ENCODE measurements around the gene LEP. TPM values are rescaled to one million over a fixed set of nuclear protein-coding genes. Genes with fewer than 3 reads are reported as not detected.

The LEP gene
- total and polyA plus RNA-seq, 2 donors (not counting 1 experiment from before 2014, with no cell fraction given): 0.36 to 2.8 TPM

GRCh38 chr7:128299109-128299607, 58.1 kb downstream of the LEP start:
- Histone ChIP-seq H3K27me3 (ENCODE audit: control insufficient read depth, insufficient read depth, low read length) (no peaks in the 10 kb centered on the region), H2AFZ (ENCODE audit: low read length) (no peak overlapping the region), H3K27ac (ENCODE audit: insufficient read depth, low read length) (no peak overlapping the region), H3K79me2 (ENCODE audit: control insufficient read depth, insufficient read depth, low read length) (no peaks in the 10 kb centered on the region), H4K20me1 (ENCODE audit: control insufficient read depth, extremely low read depth, insufficient read depth, low read length) (no peaks in the 10 kb centered on the region), H3K9ac (ENCODE audit: insufficient read depth, low read length) (no peak overlapping the region), H3K36me3 (ENCODE audit: control insufficient read depth, insufficient read depth, low read length) (no peaks in the 10 kb centered on the region), H3K4me2 (ENCODE audit: extremely low read depth, insufficient read depth, low read length) (no peak overlapping the region), H3K4me3 (replicated peaks in 1 of 4; ENCODE audit: control extremely low read depth in 1 of 4, insufficient read depth in 1 of 4, low read depth in 3 of 4, low read length in 4 of 4) (no peak overlapping the region), H3K4me1 (ENCODE audit: control insufficient read depth, extremely low read depth, insufficient read depth, low read length) (no peaks in the 10 kb centered on the region), H3K9me3 (ENCODE audit: control insufficient read depth, insufficient read depth, low read depth, low read length) (no peaks in the 10 kb centered on the region)
- TF ChIP-seq CTCF (conservative IDR thresholded peaks at IDR 0.05 in 1 of 2, IDR thresholded peaks at IDR 0.05 in 1 of 2; ENCODE audit: low read depth in 1 of 2, low read length in 2 of 2) (no peak), EZH2 (IDR thresholded peaks at IDR 0.05; ENCODE audit: low read length, missing control alignments) (no peak)
- DNase-seq (ENCODE audit: low read depth in 2 of 2): no peak

GRCh38 chr7:128302139-128302538, 61.1 kb downstream of the LEP start:
- H3K36me3 ChIP-seq (ENCODE audit: control insufficient read depth, insufficient read depth, low read length): peaks cover 4% of the 10 kb centered on the region
- no peak for TF ChIP-seq EZH2 (IDR thresholded peaks at IDR 0.05; ENCODE audit: low read length, missing control alignments)
- no peak for TF ChIP-seq CTCF (conservative IDR thresholded peaks at IDR 0.05 in 1 of 2, IDR thresholded peaks at IDR 0.05 in 1 of 2; ENCODE audit: low read depth in 1 of 2, low read length in 2 of 2)
- H4K20me1 ChIP-seq (ENCODE audit: control insufficient read depth, extremely low read depth, insufficient read depth, low read length): no peaks in the 10 kb centered on the region
- no peaks in the 10 kb centered on the region for H3K9me3 ChIP-seq (ENCODE audit: control insufficient read depth, insufficient read depth, low read depth, low read length)
- H3K4me3 ChIP-seq (replicated peaks in 1 of 4; ENCODE audit: control extremely low read depth in 1 of 4, insufficient read depth in 1 of 4, low read depth in 3 of 4, low read length in 4 of 4): no peak overlapping the region
- no peaks in the 10 kb centered on the region for H3K27me3 ChIP-seq (ENCODE audit: control insufficient read depth, insufficient read depth, low read length)
- peak in 1 of 2 donors; percentile 11 for DNase-seq (ENCODE audit: low read depth in 2 of 2)
- no peak overlapping the region for H3K4me2 ChIP-seq (ENCODE audit: extremely low read depth, insufficient read depth, low read length)
- no peaks in the 10 kb centered on the region for H3K79me2 ChIP-seq (ENCODE audit: control insufficient read depth, insufficient read depth, low read length)
- H3K27ac ChIP-seq (ENCODE audit: insufficient read depth, low read length): no peak overlapping the region
- H3K9ac ChIP-seq (ENCODE audit: insufficient read depth, low read length): no peak overlapping the region
- no peaks in the 10 kb centered on the region for H3K4me1 ChIP-seq (ENCODE audit: control insufficient read depth, extremely low read depth, insufficient read depth, low read length)
- no peak overlapping the region for H2AFZ ChIP-seq (ENCODE audit: low read length)

- H3K79me2 ChIP-seq (ENCODE audit: control insufficient read depth, insufficient read depth, low read length): no peaks in the 10 kb centered on the region
- no peaks in the 10 kb centered on the region for H3K4me1 ChIP-seq (ENCODE audit: control insufficient read depth, extremely low read depth, insufficient read depth, low read length)
- H3K9ac ChIP-seq (ENCODE audit: insufficient read depth, low read length): no peak overlapping the region
- no peaks in the 10 kb centered on the region for H3K27me3 ChIP-seq (ENCODE audit: control insufficient read depth, insufficient read depth, low read length)
- no peak overlapping the region for H3K4me3 ChIP-seq (replicated peaks in 1 of 4; ENCODE audit: control extremely low read depth in 1 of 4, insufficient read depth in 1 of 4, low read depth in 3 of 4, low read length in 4 of 4)
- no peak overlapping the region for H3K4me2 ChIP-seq (ENCODE audit: extremely low read depth, insufficient read depth, low read length)
- no peak overlapping the region for H2AFZ ChIP-seq (ENCODE audit: low read length)
- TF ChIP-seq EZH2 (IDR thresholded peaks at IDR 0.05; ENCODE audit: low read length, missing control alignments) (no peak), CTCF (conservative IDR thresholded peaks at IDR 0.05 in 1 of 2, IDR thresholded peaks at IDR 0.05 in 1 of 2; ENCODE audit: low read depth in 1 of 2, low read length in 2 of 2) (no peak)
- H3K27ac ChIP-seq (ENCODE audit: insufficient read depth, low read length): no peak overlapping the region
- peaks cover 4% of the 10 kb centered on the region for H3K36me3 ChIP-seq (ENCODE audit: control insufficient read depth, insufficient read depth, low read length)
- no peaks in the 10 kb centered on the region for H3K9me3 ChIP-seq (ENCODE audit: control insufficient read depth, insufficient read depth, low read depth, low read length)
- no peaks in the 10 kb centered on the region for H4K20me1 ChIP-seq (ENCODE audit: control insufficient read depth, extremely low read depth, insufficient read depth, low read length)
- DNase-seq (ENCODE audit: low read depth in 2 of 2): no peak
Measured at GRCh38 chr7:128303133-128303532, 62.1 kb downstream of the LEP start.
